Adrenal gland (tissue), 12 donors: ENCODE data around the gene GLIPR2. TPM values are rescaled to one million over a fixed set of nuclear protein-coding genes. Genes with fewer than 3 reads are reported as not detected.

Experiments
- DNase-seq, 7 donors: peaks; one replicate each; pipeline ENCODE4 v3.0.0-alpha.2; 2019 to 2020
- H3K27ac ChIP-seq, 5 donors: fragments of 200-600 bp; sonication (generic) in 4 of 5; 1 replicate in 3 of 5; 2 replicates in 2 of 5; pipeline versions ENCODE4 v1.5.1 to v1.8.0; 2016 to 2020; ENCODE audit warnings: mild to moderate bottlenecking in 1 of 5
- H3K27me3 ChIP-seq: fragments of 200-600 bp; 2 replicates; pipeline ENCODE4 v1.8.0; 2021
- H3K36me3 ChIP-seq, 2 donors: fragments of 200-600 bp; replicated peaks in 1 of 2; 1 replicate in 1 of 2; 2 replicates in 1 of 2; pipeline versions ENCODE4 v1.5.1 to v1.8.0; 2018 to 2022
- H3K4me1 ChIP-seq, 2 donors: fragments of 200-600 bp; replicated peaks in 1 of 2; 1 replicate in 1 of 2; 2 replicates in 1 of 2; pipeline versions ENCODE4 v1.5.1 to v1.8.0; 2018 to 2021
- H3K4me3 ChIP-seq, 4 donors: fragments of 200-600 bp; sonication (generic) in 3 of 4; one replicate each; pipeline ENCODE4 v1.5.1; 2016 to 2018
- H3K9me3 ChIP-seq, 3 donors: fragments of 200-600 bp; sonication (generic) in 1 of 3; replicated peaks in 1 of 3; 1 replicate in 2 of 3; 2 replicates in 1 of 3; pipeline versions ENCODE4 v1.5.1 to v1.8.0; 2016 to 2021
- CTCF ChIP-seq, 6 experiments: fragments of 450-650 bp in 4 of 6; fragments of 200-600 bp in 2 of 6; sonication (generic) in 1 of 6; IDR thresholded peaks; 1 replicate in 5 of 6; 2 replicates in 1 of 6; pipeline versions ENCODE4 v1.5.1 to v1.8.0; 2016 to 2021; ENCODE audit warnings: antibody characterized with exemption in 6 of 6, mild to moderate bottlenecking in 2 of 6, moderate library complexity in 1 of 6
- POLR2A ChIP-seq, 2 donors: fragments of 450-650 bp; IDR thresholded peaks; one replicate each; pipeline ENCODE4 v1.6.1; 2017; ENCODE audit warnings: antibody characterized with exemption in 2 of 2, mild to moderate bottlenecking in 2 of 2, moderate library complexity in 1 of 2
- WGBS, 4 donors: extraction: QIAGEN DNeasy Blood & Tissue Kit in 2 of 4; methylation state at CpG; one replicate each; pipeline versions ENCODE4 v1.1.5 to v1.1.7; 2013 to 2017; 5-methylcytosine and 5-hydroxymethylcytosine counted together
- intact Hi-C, 2 donors: fragments of 100-400 bp; cut with DNase I; formaldehyde crosslinking; loops; one replicate each; pipeline versions ENCODE4 v1.14.1 to v1.15.0; 2022 to 2023
- polyA plus RNA-seq, 3 donors: library from polyadenylated mRNA; stranded (reverse); fragments of 200-250 nt in 2 of 3; fragments of 350-450 nt in 1 of 3; fragmentation: Illumina TruSeq in 1 of 3; extraction: RNeasy Lipid Tissue Mini Kit (QIAGEN cat#74804) in 1 of 3; gene quantifications; one replicate each; pipeline ENCODE4 v1.2.3, GENCODE V29; 2013 to 2014
- total RNA-seq, 9 donors: library from RNA; depleted of rRNA in 4 of 9; stranded (reverse); fragments of >200 nt in 4 of 9; fragments of 120-200 nt in 1 of 9; fragmentation: NEBNext Ultra II Directional in 1 of 9; extraction: Animal tissue kit (Norgen Biotek cat#: 25700) in 1 of 9; gene quantifications; one replicate each; pipeline versions ENCODE4 v1.1.0 to v1.2.4, GENCODE V29; 2013 to 2023
- donor health status: healthy with polysubstance abuse.
- donor health status: Bipolar disorder and iron deficiency.
- donor health status: DM: yes; HTN: yes; CAD: no.
- donor health status: DM: no; HTN: no; CAD: no.
- donor health status: DM: no; HTN: no; CAD: no.
- donor health status: DM: yes; HTN: yes; CAD: no.

The GLIPR2 gene
- total and polyA plus RNA-seq, 12 donors: 16.1 to 56.3 (median 33.5) TPM

DNA sequence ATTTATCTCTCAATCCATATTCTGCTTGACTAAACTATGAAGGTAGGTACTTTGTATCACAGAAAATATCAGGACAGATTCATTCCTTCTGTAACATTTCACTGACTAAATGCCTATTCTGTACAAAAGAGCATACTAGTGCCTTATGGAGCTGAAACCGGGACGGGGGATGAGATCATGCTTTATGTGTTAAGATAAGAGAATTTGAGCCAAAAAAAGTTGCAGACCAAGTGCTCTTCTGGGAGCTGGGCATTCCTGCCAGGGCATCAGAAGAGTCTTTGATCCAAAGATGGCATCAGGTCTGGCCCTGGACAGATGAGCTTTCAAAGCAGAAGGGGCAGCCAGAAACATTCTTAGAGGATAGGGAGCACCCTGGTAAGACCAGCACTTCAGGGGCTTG is 27.5 kb upstream of the GLIPR2 start:
- DNase-seq: no peak
- Histone ChIP-seq H3K27me3 (no peaks in the 10 kb centered on the region), H3K4me1 (no peaks in the 10 kb centered on the region), H3K36me3 (no peaks in the 10 kb centered on the region), H3K4me3 (no peak overlapping the region), H3K27ac (no peak overlapping the region), H3K9me3 (no peaks in the 10 kb centered on the region)
- TF ChIP-seq POLR2A (IDR thresholded peaks at IDR 0.05): no peak
- TF ChIP-seq CTCF (IDR thresholded peaks at IDR 0.05): no peak
- WGBS, 4 donors: 63 to 86% (median 79%) methylated on average over 2 of the region's 2 CpGs
- intact Hi-C loops: no loop called here

- H3K27me3 ChIP-seq: no peaks in the 10 kb centered on the region
- TF ChIP-seq POLR2A (IDR thresholded peaks at IDR 0.05) (no peak), CTCF (IDR thresholded peaks at IDR 0.05) (no peak)
These were observed 26.1 kb upstream of the GLIPR2 start for GRCh38 chr9:36110434-36110833.

GRCh38 chr9:36112516-36112915 is 24.0 kb upstream of the GLIPR2 start:
- intact Hi-C loops: no loop called here
- H3K4me1 ChIP-seq: no peaks in the 10 kb centered on the region
- no peaks in the 10 kb centered on the region for H3K27me3 ChIP-seq
- no peak overlapping the region for H3K27ac ChIP-seq
- no peak overlapping the region for H3K4me3 ChIP-seq
- H3K36me3 ChIP-seq: no peaks in the 10 kb centered on the region
- WGBS, 4 donors: 91 to 98% (median 93%) methylated on average over 3 of the region's 3 CpGs
- no peak for DNase-seq
- TF ChIP-seq CTCF (IDR thresholded peaks at IDR 0.05) (no peak), POLR2A (IDR thresholded peaks at IDR 0.05) (no peak)
- no peaks in the 10 kb centered on the region for H3K9me3 ChIP-seq

More at GRCh38 chr9:36110434-36110833, 26.1 kb upstream of the GLIPR2 start:
- intact Hi-C loops: no loop called here
- Histone ChIP-seq H3K4me1 (no peaks in the 10 kb centered on the region), H3K36me3 (no peaks in the 10 kb centered on the region), H3K4me3 (no peak overlapping the region), H3K27ac (no peak overlapping the region), H3K9me3 (no peaks in the 10 kb centered on the region)
- 65 to 95% (median 92%) methylated on average over 2 of the region's 2 CpGs for WGBS, 4 donors
- DNase-seq: no peak

DNA sequence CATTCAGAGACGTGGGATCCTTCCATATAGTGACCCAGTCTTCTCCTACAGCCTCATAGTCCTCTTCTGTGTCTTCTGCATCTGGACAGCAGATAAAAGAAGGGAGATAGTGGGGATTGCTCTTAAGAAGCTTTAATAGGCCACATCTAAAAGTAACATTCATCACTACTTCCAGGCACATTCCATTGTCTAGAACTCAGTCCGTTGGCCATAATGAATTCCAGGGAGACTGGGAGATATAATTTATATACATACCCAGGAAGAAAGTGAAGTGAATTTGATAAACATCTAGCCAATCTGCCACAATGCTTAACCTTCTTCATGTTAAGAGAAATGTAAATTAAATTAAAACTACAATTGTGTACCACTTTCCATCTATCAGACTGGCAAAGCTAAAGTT is 22.5 kb upstream of the GLIPR2 start:
- no peak overlapping the region for H3K27ac ChIP-seq
- TF ChIP-seq CTCF (IDR thresholded peaks at IDR 0.05) (no peak), POLR2A (IDR thresholded peaks at IDR 0.05) (no peak)
- H3K36me3 ChIP-seq: no peaks in the 10 kb centered on the region
- H3K27me3 ChIP-seq: no peaks in the 10 kb centered on the region
- intact Hi-C loops: no loop called here
- H3K4me1 ChIP-seq: no peaks in the 10 kb centered on the region
- 77 to 90% (median 86%) methylated on average over 2 of the region's 2 CpGs for WGBS, 4 donors
- no peaks in the 10 kb centered on the region for H3K9me3 ChIP-seq
- no peak for DNase-seq
- no peak overlapping the region for H3K4me3 ChIP-seq
